Astrocyte of the spinal cord (primary cell): ENCODE measurements around the gene CD79A.
A peak's percentile ranks its signal among the peaks of the same experiment; 100 is the strongest.

Experiments used
- DNase-seq: peaks from one replicate; pipeline ENCODE4 v3.0.0; 2011; ENCODE audit warnings: low read depth, low spot score
- H3K4me3 ChIP-seq: 2 replicates; pipeline ENCODE4 v1.5.1; 2011; ENCODE audit warnings: low read depth, mild to moderate bottlenecking, low read length, moderate library complexity
- in situ Hi-C: cut with HindIII; loops from 2 replicates; pipeline ENCODE4 v1.10.0; 2017; ENCODE audit warnings: low sequenced_read_pairs
- TF ChIP-seq, protein P1 (sequence below): IDR thresholded peaks from 2 replicates; pipeline ENCODE4 v1.5.1; 2012; ENCODE audit warnings: low read depth, mild to moderate bottlenecking, low read length, inconsistent platforms

CD79A gene

GRCh38 chr19:41888926-41889325 is 11.8 kb downstream of the CD79A start:
- DNase-seq = no peak
- no peak overlapping the region for H3K4me3 ChIP-seq
- in situ Hi-C loops = no loop called here
- TF ChIP-seq, protein P1, sequence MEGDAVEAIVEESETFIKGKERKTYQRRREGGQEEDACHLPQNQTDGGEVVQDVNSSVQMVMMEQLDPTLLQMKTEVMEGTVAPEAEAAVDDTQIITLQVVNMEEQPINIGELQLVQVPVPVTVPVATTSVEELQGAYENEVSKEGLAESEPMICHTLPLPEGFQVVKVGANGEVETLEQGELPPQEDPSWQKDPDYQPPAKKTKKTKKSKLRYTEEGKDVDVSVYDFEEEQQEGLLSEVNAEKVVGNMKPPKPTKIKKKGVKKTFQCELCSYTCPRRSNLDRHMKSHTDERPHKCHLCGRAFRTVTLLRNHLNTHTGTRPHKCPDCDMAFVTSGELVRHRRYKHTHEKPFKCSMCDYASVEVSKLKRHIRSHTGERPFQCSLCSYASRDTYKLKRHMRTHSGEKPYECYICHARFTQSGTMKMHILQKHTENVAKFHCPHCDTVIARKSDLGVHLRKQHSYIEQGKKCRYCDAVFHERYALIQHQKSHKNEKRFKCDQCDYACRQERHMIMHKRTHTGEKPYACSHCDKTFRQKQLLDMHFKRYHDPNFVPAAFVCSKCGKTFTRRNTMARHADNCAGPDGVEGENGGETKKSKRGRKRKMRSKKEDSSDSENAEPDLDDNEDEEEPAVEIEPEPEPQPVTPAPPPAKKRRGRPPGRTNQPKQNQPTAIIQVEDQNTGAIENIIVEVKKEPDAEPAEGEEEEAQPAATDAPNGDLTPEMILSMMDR = no peak

GRCh38 chr19:41889896-41890295 is 12.8 kb downstream of the CD79A start:
- in situ Hi-C loops = no loop called here

DNA sequence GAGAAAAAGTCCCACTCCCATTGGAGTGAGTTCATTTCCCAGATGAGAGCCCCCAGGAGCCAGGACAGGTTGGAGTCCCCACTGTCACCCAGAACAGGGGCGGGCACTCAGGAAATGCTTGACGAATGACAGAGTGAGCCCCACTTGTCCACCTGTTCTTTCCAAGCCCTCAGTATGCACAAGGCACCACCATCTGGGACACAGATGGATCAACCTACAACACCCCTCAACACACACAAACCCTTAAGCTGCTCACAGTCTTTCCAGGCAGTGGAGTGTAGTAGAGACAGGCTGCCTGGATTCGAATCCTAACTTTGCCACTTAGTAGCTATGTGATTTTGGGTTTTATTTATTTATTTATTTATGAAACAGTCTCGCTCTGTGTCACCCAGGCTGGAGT is 13.9 kb downstream of the CD79A start:
- no peak overlapping the region for H3K4me3 ChIP-seq
- in situ Hi-C loops = no loop called here
- TF ChIP-seq, protein P1 = no peak
- DNase-seq = no peak

More at GRCh38 chr19:41889896-41890295, 12.8 kb downstream of the CD79A start:
- TF ChIP-seq, protein P1 = no peak
- DNase-seq = no peak
- H3K4me3 ChIP-seq = no peak overlapping the region

- TF ChIP-seq, protein P1 = no peak
- no peak overlapping the region for H3K4me3 ChIP-seq
- no peak for DNase-seq
- in situ Hi-C loops = no loop called here
These were observed 15.3 kb downstream of the CD79A start for GRCh38 chr19:41892173-41892902.

- DNase-seq = no peak
- no peak overlapping the region for H3K4me3 ChIP-seq
- in situ Hi-C loops = no loop called here
- TF ChIP-seq, protein P1 = peak; percentile 16
These were observed 16.8 kb downstream of the CD79A start for GRCh38 chr19:41893899-41894298.

- TF ChIP-seq, protein P1 = no peak
- no peak overlapping the region for H3K4me3 ChIP-seq
- no peak for DNase-seq
- in situ Hi-C loops = no loop called here
These were observed 17.3 kb downstream of the CD79A start for GRCh38 chr19:41894350-41894749.
